ENCODE measurements around the gene MARCHF2.

DNA sequence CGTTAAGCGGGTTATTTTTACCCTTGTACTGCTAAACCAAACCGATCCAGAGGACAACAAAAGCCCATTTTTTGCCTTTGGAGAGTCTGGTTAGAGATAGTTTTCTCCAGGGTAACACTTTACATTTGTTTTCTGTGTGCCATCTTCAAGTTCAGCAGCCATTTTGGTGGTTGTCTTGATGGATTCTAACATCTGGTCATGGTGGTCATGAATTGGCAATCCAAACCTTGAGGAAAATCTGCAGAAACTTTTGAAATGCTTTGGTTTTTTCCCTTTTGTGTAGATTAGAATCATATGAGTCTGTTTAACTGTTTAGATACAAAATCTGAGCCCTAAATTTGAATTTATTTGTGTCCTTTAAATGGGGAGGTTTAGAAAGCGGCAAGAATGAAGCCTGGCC, 48.3 kb downstream of the MARCHF2 start:
- TF ChIP-seq, protein P1, sequence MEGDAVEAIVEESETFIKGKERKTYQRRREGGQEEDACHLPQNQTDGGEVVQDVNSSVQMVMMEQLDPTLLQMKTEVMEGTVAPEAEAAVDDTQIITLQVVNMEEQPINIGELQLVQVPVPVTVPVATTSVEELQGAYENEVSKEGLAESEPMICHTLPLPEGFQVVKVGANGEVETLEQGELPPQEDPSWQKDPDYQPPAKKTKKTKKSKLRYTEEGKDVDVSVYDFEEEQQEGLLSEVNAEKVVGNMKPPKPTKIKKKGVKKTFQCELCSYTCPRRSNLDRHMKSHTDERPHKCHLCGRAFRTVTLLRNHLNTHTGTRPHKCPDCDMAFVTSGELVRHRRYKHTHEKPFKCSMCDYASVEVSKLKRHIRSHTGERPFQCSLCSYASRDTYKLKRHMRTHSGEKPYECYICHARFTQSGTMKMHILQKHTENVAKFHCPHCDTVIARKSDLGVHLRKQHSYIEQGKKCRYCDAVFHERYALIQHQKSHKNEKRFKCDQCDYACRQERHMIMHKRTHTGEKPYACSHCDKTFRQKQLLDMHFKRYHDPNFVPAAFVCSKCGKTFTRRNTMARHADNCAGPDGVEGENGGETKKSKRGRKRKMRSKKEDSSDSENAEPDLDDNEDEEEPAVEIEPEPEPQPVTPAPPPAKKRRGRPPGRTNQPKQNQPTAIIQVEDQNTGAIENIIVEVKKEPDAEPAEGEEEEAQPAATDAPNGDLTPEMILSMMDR (IDR thresholded peaks at IDR 0.05) = no peak
- TF ChIP-seq, protein P2, sequence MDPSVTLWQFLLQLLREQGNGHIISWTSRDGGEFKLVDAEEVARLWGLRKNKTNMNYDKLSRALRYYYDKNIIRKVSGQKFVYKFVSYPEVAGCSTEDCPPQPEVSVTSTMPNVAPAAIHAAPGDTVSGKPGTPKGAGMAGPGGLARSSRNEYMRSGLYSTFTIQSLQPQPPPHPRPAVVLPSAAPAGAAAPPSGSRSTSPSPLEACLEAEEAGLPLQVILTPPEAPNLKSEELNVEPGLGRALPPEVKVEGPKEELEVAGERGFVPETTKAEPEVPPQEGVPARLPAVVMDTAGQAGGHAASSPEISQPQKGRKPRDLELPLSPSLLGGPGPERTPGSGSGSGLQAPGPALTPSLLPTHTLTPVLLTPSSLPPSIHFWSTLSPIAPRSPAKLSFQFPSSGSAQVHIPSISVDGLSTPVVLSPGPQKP (IDR thresholded peaks at IDR 0.05; ENCODE audit: low read depth, low read length) = no peak
- no peak for TF ChIP-seq TP53 (CRISPR knock-in tag; IDR thresholded peaks at IDR 0.05)
- TF ChIP-seq POLR2A (IDR thresholded peaks at IDR 0.05; ENCODE audit: low read length) = no peak
- no peak for TF ChIP-seq BHLHE40 (IDR thresholded peaks at IDR 0.05; ENCODE audit: low read depth, low read length)
- TF ChIP-seq POLR2AphosphoS2 (conservative IDR thresholded peaks at IDR 0.05; ENCODE audit: low read length) = no peak
- TF ChIP-seq JUN (IDR thresholded peaks at IDR 0.05) = no peak

Data from A549 (cell line).